PC-3 (cell line): ENCODE data around the gene GYPC.

Experiments
- EZH2 ChIP-seq: fragments of 300-600 bp; sonication (generic); IDR thresholded peaks from one replicate; pipeline ENCODE4 v1.6.1; 2017; ENCODE audit warnings: antibody characterized with exemption, mild to moderate bottlenecking, low read length; ENCODE audit not compliant: unreplicated experiment
- EZH2phosphoT487 ChIP-seq: fragments of 300-600 bp; sonication (generic); IDR thresholded peaks from 2 replicates; pipeline ENCODE4 v1.6.1; 2018; ENCODE audit warnings: mild to moderate bottlenecking, antibody characterized with exemption, low read length, borderline replicate concordance
- TF ChIP-seq, protein P1 (sequence below): fragments of 300-600 bp; sonication (generic); conservative IDR thresholded peaks from 2 replicates; pipeline ENCODE4 v1.5.1; 2017; ENCODE audit warnings: antibody characterized with exemption, low read depth, mild to moderate bottlenecking, low read length

DNA sequence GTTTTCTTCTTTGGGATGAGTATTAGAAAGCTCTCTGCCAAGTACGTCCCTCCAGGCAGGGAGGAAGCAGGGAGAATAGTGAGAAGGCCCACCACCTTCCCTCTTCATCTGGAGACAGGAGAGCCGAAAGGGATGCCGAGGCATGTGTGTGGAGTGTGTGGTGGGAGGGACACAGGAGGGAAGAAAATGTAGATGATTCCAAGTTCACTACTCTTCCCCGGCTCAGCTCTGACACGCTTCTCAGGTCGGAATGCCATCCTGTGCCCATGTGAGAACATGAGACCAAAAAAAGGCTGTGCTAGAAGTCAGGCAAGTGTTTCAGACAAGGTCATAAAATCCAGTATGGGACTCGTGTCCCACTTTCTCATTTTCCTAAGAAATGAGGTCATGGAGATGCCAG is 47.4 kb downstream of the GYPC start:
- TF ChIP-seq, protein P1, sequence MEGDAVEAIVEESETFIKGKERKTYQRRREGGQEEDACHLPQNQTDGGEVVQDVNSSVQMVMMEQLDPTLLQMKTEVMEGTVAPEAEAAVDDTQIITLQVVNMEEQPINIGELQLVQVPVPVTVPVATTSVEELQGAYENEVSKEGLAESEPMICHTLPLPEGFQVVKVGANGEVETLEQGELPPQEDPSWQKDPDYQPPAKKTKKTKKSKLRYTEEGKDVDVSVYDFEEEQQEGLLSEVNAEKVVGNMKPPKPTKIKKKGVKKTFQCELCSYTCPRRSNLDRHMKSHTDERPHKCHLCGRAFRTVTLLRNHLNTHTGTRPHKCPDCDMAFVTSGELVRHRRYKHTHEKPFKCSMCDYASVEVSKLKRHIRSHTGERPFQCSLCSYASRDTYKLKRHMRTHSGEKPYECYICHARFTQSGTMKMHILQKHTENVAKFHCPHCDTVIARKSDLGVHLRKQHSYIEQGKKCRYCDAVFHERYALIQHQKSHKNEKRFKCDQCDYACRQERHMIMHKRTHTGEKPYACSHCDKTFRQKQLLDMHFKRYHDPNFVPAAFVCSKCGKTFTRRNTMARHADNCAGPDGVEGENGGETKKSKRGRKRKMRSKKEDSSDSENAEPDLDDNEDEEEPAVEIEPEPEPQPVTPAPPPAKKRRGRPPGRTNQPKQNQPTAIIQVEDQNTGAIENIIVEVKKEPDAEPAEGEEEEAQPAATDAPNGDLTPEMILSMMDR = no peak
- TF ChIP-seq EZH2 = no peak
- TF ChIP-seq EZH2phosphoT487 = no peak
